GM12878 (cell line): ENCODE data around the gene LEF1. TPM values are rescaled to one million over a fixed set of nuclear protein-coding genes. Genes with fewer than 3 reads are reported as not detected.

Experiments used
- ATAC-seq: fragments of 200-7000 bp; cut with Tn5 transposase; 3 replicates; pipeline ENCODE4 v1.9.1; 2020; ENCODE audit warnings: mild to moderate bottlenecking, moderate library complexity
- BruUV-seq: library from RNA; stranded (reverse); fragments of 400-500 nt; replicated peaks from 2 replicates; lab custom pipeline; 2021; lab: Mats Ljungman, UMichigan
- CTCF ChIA-PET: fragments of 300-600 bp; sonication (Branson Sonifier 250); formaldehyde crosslinking; extraction: SDS; loops from one replicate; lab custom pipeline; 2021; ENCODE audit warnings: inconsistent platforms; lab: Yijun Ruan, JAX
- POLR2A ChIA-PET: fragments of 350-600 bp; formaldehyde crosslinking; extraction: SDS; loops from one replicate; lab custom pipeline; 2021; ENCODE audit warnings: inconsistent platforms; lab: Charles Lee
- RAD21 ChIA-PET: fragments of 300-600 bp; sonication (Branson Sonifier 250); formaldehyde crosslinking; loops from one replicate; lab custom pipeline; 2023; ENCODE audit warnings: antibody characterized with exemption; ENCODE audit not compliant: unreplicated experiment; lab: Charles Lee
- SMC1A ChIA-PET: fragments of 300-600 bp; sonication (Branson Sonifier 250); formaldehyde crosslinking; loops from one replicate; lab custom pipeline; 2023; ENCODE audit not compliant: unreplicated experiment, uncharacterized antibody; lab: Charles Lee
- DNase-seq: peaks from one replicate; pipeline ENCODE4 v3.0.0-alpha.2; 2011; ENCODE audit warnings: low read depth, low spot score
- FAIRE-seq: peaks from 3 replicates; lab custom pipeline; 2011; peaks lifted over from hg19 to GRCh38; lab: Jason Lieb, UNC
- H2AFZ ChIP-seq: 2 replicates; pipeline ENCODE4 v1.6.0; 2011; ENCODE audit warnings: low read depth, low read length, control low read depth; ENCODE audit not compliant: control insufficient read depth
- H3K27ac ChIP-seq: 2 replicates; pipeline ENCODE4 v1.5.1; 2011; ENCODE audit warnings: control low read depth; ENCODE audit not compliant: control insufficient read depth, insufficient read depth
- H3K27me3 ChIP-seq, 2 experiments: replicated peaks in 1 of 2; 2 replicates each; pipeline versions ENCODE4 v1.6.0 to v1.6.1; 2011; ENCODE audit warnings: low read length in 1 of 2; ENCODE audit not compliant: control insufficient read depth in 2 of 2, insufficient read depth in 2 of 2
- H3K36me3 ChIP-seq, 2 experiments: 2 replicates each; pipeline ENCODE4 v1.5.1; 2011; ENCODE audit warnings: low read length in 1 of 2; ENCODE audit not compliant: control insufficient read depth in 2 of 2, insufficient read depth in 2 of 2
- H3K4me1 ChIP-seq: 2 replicates; pipeline ENCODE4 v1.6.1; 2011; ENCODE audit warnings: mild to moderate bottlenecking, low read length, moderate library complexity, mixed read lengths; ENCODE audit not compliant: control insufficient read depth, insufficient read depth
- H3K4me2 ChIP-seq: 2 replicates; pipeline ENCODE4 v1.6.0; 2011; ENCODE audit warnings: control low read depth; ENCODE audit not compliant: control insufficient read depth, insufficient read depth
- H3K4me3 ChIP-seq: fragments of 200-600 bp; sonication (generic); 2 replicates; pipeline ENCODE4 v1.5.1; 2016
- H3K79me2 ChIP-seq: 2 replicates; pipeline ENCODE4 v1.6.0; 2011; ENCODE audit warnings: low read length; ENCODE audit not compliant: control insufficient read depth, insufficient read depth
- H3K9ac ChIP-seq: 2 replicates; pipeline ENCODE4 v1.8.0; 2011; ENCODE audit warnings: low read length, control low read depth, mixed read lengths; ENCODE audit not compliant: control insufficient read depth, insufficient read depth
- H3K9me3 ChIP-seq: replicated peaks from 3 replicates; pipeline ENCODE4 v1.5.1; 2011; ENCODE audit warnings: mild to moderate bottlenecking, low read length; ENCODE audit not compliant: control insufficient read depth, insufficient read depth
- H4K20me1 ChIP-seq: 2 replicates; pipeline ENCODE4 v1.6.0; 2011; ENCODE audit not compliant: control insufficient read depth, insufficient read depth
- JUNB ChIP-seq: IDR thresholded peaks from 2 replicates; pipeline ENCODE4 v1.6.1; 2016; ENCODE audit warnings: antibody characterized with exemption, mild to moderate bottlenecking
- MYB ChIP-seq: fragments of 150-350 bp; IDR thresholded peaks from 2 replicates; pipeline ENCODE4 v1.6.1; 2014; ENCODE audit warnings: mild to moderate bottlenecking, low read depth, low read length, borderline replicate concordance
- NFIC ChIP-seq: IDR thresholded peaks from 2 replicates; pipeline ENCODE4 v1.6.1; 2012; ENCODE audit warnings: low read depth, mild to moderate bottlenecking, inconsistent platforms, low read length, moderate library complexity
- WGBS: methylation state at CpG from one replicate; pipeline ENCODE4 v1.1.6; 2016; ENCODE audit warnings: low lambda C conversion rate; ENCODE audit not compliant: insufficient replicate concordance, insufficient coverage; ENCODE audit errors: missing lambda C conversion rate; 5-methylcytosine and 5-hydroxymethylcytosine counted together
- in situ Hi-C: fragments of 300-500 bp; cut with MboI; formaldehyde crosslinking; loops from 9 replicates; pipeline ENCODE4 v1.14.3; 2018; ENCODE audit warnings: mixed read lengths
- intact Hi-C: fragments of 100-400 bp; cut with micrococcal nuclease; formaldehyde crosslinking; loops from one replicate; pipeline ENCODE4 v1.14.2; 2022; ENCODE audit not compliant: unreplicated experiment
- polyA plus RNA-seq, 11 experiments: library from polyadenylated mRNA; depleted of rRNA in 4 of 11; unstranded in 6 of 11; stranded (reverse) in 5 of 11; fragments of >200 nt; fragmentation: Nextera tagmentation in 4 of 11; fragmentation: Illumina TruSeq in 1 of 11; extraction: Ambion mirVana in 4 of 11; extraction: Trizol in 1 of 11; gene quantifications; 1 replicate in 1 of 11; 2 replicates in 10 of 11; pipeline versions ENCODE4 v1.2.1 to v1.2.3, GENCODE V29; 2011 to 2016; ENCODE audit warnings: inconsistent platforms in 2 of 11, missing spikeins in 2 of 11, low read depth in 1 of 11
- total RNA-seq, 4 experiments: library from RNA; depleted of rRNA in 3 of 4; stranded (reverse); fragments of >200 nt in 3 of 4; fragmentation: Illumina TruSeq in 1 of 4; extraction: Trizol in 1 of 4; gene quantifications; 2 replicates each; pipeline versions ENCODE4 v1.2.1 to v1.2.3, GENCODE V29; 2013 to 2021
- TF ChIP-seq, protein P1 (sequence below): fragments of 450-650 bp; IDR thresholded peaks from 2 replicates; pipeline ENCODE4 v1.6.1; 2017; ENCODE audit warnings: low read depth, mild to moderate bottlenecking, moderate library complexity

The LEF1 gene
- total and polyA plus RNA-seq, 10 of the 15 experiments (the other 5 are each of a cell fraction or from before 2014, with no cell fraction given), result 10.2 to 38.1 (median 19.5) TPM

- Histone ChIP-seq H3K4me3 (no peak overlapping the region), H3K4me2 (no peak overlapping the region), H3K36me3 (no peaks in the 10 kb centered on the region), H3K9ac (no peak overlapping the region), H4K20me1 (no peaks in the 10 kb centered on the region), H3K79me2 (no peaks in the 10 kb centered on the region), H3K4me1 (no peaks in the 10 kb centered on the region; the same call in 1 of the 2 replicates), H3K27me3 (no peaks in the 10 kb centered on the region), H2AFZ (no peak overlapping the region), H3K27ac (no peak overlapping the region), H3K9me3 (no peaks in the 10 kb centered on the region)
- intact Hi-C loops, result no loop called here
- TF ChIP-seq MYB (no peak), NFIC (peak; percentile 80; the same call in 1 of the 2 replicates), JUNB (peak; percentile 67)
- TF ChIP-seq, protein P1, sequence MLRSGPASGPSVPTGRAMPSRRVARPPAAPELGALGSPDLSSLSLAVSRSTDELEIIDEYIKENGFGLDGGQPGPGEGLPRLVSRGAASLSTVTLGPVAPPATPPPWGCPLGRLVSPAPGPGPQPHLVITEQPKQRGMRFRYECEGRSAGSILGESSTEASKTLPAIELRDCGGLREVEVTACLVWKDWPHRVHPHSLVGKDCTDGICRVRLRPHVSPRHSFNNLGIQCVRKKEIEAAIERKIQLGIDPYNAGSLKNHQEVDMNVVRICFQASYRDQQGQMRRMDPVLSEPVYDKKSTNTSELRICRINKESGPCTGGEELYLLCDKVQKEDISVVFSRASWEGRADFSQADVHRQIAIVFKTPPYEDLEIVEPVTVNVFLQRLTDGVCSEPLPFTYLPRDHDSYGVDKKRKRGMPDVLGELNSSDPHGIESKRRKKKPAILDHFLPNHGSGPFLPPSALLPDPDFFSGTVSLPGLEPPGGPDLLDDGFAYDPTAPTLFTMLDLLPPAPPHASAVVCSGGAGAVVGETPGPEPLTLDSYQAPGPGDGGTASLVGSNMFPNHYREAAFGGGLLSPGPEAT, result 0 out of 2 replicates have a peak, but pooled peaks have one; percentile 21
- SMC1A ChIA-PET, result interaction anchor here (0.7 to 1.6 kb wide), 6 partner anchors 10 to 33 kb away, joined by 3 to 5 read pairs (median 4); no protein-coding TSS in a partner anchor
- ATAC-seq (peak; percentile 28), FAIRE-seq (no peak), DNase-seq (no peak)
- in situ Hi-C loops, result loop anchor here (25.0 kb wide), 1 partner anchor 437 kb away; the partner anchor contains the start of gene PAPSS1
- BruUV-seq, result no TSS peak
- CTCF ChIA-PET, result no interaction called here
- 12% methylated on average over 3 of the region's 3 CpGs for WGBS
- RAD21 ChIA-PET, result no interaction called here
- POLR2A ChIA-PET, result no interaction called here
Measured at GRCh38 chr4:108149588-108150380, 18.9 kb downstream of the LEF1 start.
